Common myeloid progenitor, CD34-positive (primary cell): ENCODE measurements around the gene TNIP2.
A peak's percentile ranks its signal among the peaks of the same experiment; 100 is the strongest.

Source experiments
- CTCF ChIA-PET: fragments of 350-600 bp; sonication (Branson Sonifier 250); formaldehyde crosslinking; loops from one replicate; lab custom pipeline; 2021; ENCODE audit warnings: antibody characterized with exemption; lab: Charles Lee
- POLR2A ChIA-PET: fragments of 350-600 bp; sonication (Branson Sonifier 250); formaldehyde crosslinking; loops from one replicate; lab custom pipeline; 2021; ENCODE audit warnings: antibody characterized with exemption; lab: Charles Lee
- DNase-seq, 3 donors: peaks; one replicate each; pipeline versions ENCODE4 v3.0.0 to v3.0.0-alpha.2; 2013
- H3K27ac ChIP-seq, 2 experiments: 1 replicate in 1 of 2; 2 replicates in 1 of 2; pipeline ENCODE4 v1.7.0; 2013; ENCODE audit warnings: inconsistent platforms in 2 of 2, low read length in 2 of 2, mild to moderate bottlenecking in 2 of 2, low read depth in 1 of 2, moderate library complexity in 1 of 2; ENCODE audit not compliant: severe bottlenecking in 2 of 2, insufficient read depth in 1 of 2, poor library complexity in 1 of 2
- H3K27me3 ChIP-seq, 5 experiments: replicated peaks in 2 of 5; 1 replicate in 3 of 5; 2 replicates in 2 of 5; pipeline versions ENCODE4 v1.6.1 to v1.7.0; 2013; ENCODE audit warnings: low read length in 4 of 5, mild to moderate bottlenecking in 2 of 5, moderate library complexity in 2 of 5, inconsistent platforms in 1 of 5; ENCODE audit not compliant: insufficient read depth in 5 of 5, control insufficient read depth in 4 of 5
- H3K36me3 ChIP-seq, 4 experiments: 1 replicate in 2 of 4; 2 replicates in 2 of 4; pipeline versions ENCODE4 v1.6.1 to v1.7.0; 2013; ENCODE audit warnings: low read length in 3 of 4, control low read depth in 1 of 4, mild to moderate bottlenecking in 1 of 4; ENCODE audit not compliant: control insufficient read depth in 4 of 4, insufficient read depth in 4 of 4
- H3K4me1 ChIP-seq, 4 experiments: 1 replicate in 3 of 4; 2 replicates in 1 of 4; pipeline versions ENCODE4 v1.6.1 to v1.7.1; 2013; ENCODE audit warnings: low read length in 3 of 4, mild to moderate bottlenecking in 3 of 4, control low read depth in 1 of 4, inconsistent platforms in 1 of 4, moderate library complexity in 1 of 4; ENCODE audit not compliant: control insufficient read depth in 4 of 4, insufficient read depth in 4 of 4; ENCODE audit errors: control extremely low read depth in 1 of 4
- H3K4me3 ChIP-seq, 7 experiments: 1 replicate in 4 of 7; 2 replicates in 3 of 7; pipeline versions ENCODE4 v1.5.1 to v1.7.0; 2013; ENCODE audit warnings: mild to moderate bottlenecking in 7 of 7, low read length in 6 of 7, moderate library complexity in 6 of 7, inconsistent platforms in 2 of 7, low read depth in 2 of 7, control low read depth in 1 of 7; ENCODE audit not compliant: insufficient read depth in 4 of 7, control insufficient read depth in 1 of 7; ENCODE audit errors: extremely low read depth in 1 of 7
- H3K9me3 ChIP-seq, 5 experiments: 1 replicate in 4 of 5; 2 replicates in 1 of 5; pipeline versions ENCODE4 v1.6.1 to v1.7.1; 2013; ENCODE audit warnings: low read length in 4 of 5, mild to moderate bottlenecking in 2 of 5, inconsistent platforms in 1 of 5, low read depth in 1 of 5, moderate library complexity in 1 of 5; ENCODE audit not compliant: control insufficient read depth in 4 of 5, insufficient read depth in 2 of 5; ENCODE audit errors: control extremely low read depth in 1 of 5
- WGBS: methylation state at CpG from one replicate; pipeline ENCODE4 v1.1.5; 2013; ENCODE audit not compliant: insufficient coverage; 5-methylcytosine and 5-hydroxymethylcytosine counted together

The TNIP2 gene

GRCh38 chr4:2734612-2735011, 21.5 kb downstream of the TNIP2 start:
- H3K36me3 ChIP-seq: peaks cover 7 to 35% (median 24%) of the 10 kb centered on the region in 4 experiments
- peaks cover 0 to 5% (median 1%) of the 10 kb centered on the region in 4 experiments for H3K4me1 ChIP-seq
- WGBS: no CpG with 5 or more reads among the region's 1 CpG
- CTCF ChIA-PET: interaction anchor here (0.7 kb wide), 1 partner anchor 21 kb away, joined by 3 read pairs; no protein-coding TSS in a partner anchor
- peaks cover 0 to 9% (median 4%) of the 10 kb centered on the region in 5 experiments for H3K9me3 ChIP-seq
- POLR2A ChIA-PET: no interaction called here
- no peak overlapping the region for H3K4me3 ChIP-seq
- no peaks in the 10 kb centered on the region for H3K27me3 ChIP-seq
- H3K27ac ChIP-seq: no peak overlapping the region
- peak in 2 of 3 donors; percentile 47 to 58 for DNase-seq

DNA sequence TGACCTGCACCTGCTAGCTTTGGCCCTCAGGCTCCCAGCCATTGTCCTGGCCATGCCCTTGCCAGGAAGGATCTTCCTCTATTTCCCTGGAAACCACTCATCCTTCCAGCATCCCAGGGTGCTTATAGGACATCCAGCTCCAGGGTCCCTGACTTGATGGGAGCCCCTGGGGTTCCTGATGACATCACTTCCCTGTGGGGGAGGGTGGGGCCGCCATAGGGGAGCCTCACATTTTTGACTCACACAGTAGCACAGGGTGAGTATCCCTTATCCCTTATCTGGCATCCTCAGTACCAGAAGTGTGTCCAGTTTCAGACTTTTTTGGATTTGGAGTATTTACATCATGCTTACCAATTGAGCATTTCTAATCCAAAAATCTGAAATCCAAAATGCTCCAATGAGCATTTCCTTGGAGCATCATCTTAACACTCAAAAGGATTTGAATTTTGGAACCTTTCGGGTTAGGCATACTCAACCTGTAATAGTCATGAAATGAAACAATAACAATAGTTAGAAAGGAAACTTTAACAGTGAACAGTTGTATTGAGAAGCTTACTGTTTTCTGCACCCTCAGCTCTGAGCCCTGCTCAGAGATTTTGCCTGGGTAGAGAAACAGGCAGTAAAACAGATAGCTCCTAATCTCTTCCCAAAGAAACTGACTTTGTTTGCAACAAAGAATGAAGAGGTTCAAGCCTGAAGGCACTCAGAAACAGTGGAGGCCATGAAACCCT, 22.1 kb downstream of the TNIP2 start:
- ChIA-PET POLR2A (no interaction called here), CTCF (interaction anchor here (0.7 kb wide), 1 partner anchor 20 kb away, joined by 3 read pairs; no protein-coding TSS in a partner anchor)
- Histone ChIP-seq H3K4me1 (peaks cover 0 to 5% (median 1%) of the 10 kb centered on the region in 4 experiments), H3K36me3 (peaks cover 9 to 41% (median 29%) of the 10 kb centered on the region in 4 experiments), H3K9me3 (peaks cover 0 to 9% (median 4%) of the 10 kb centered on the region in 5 experiments), H3K27ac (no peak overlapping the region), H3K27me3 (no peaks in the 10 kb centered on the region), H3K4me3 (no peak overlapping the region)
- 100% methylated on average over 1 of the region's 2 CpGs for WGBS
- no peak for DNase-seq

- POLR2A ChIA-PET: no interaction called here
- Histone ChIP-seq H3K36me3 (peaks cover 9 to 43% (median 29%) of the 10 kb centered on the region in 4 experiments), H3K4me3 (no peak overlapping the region), H3K27ac (no peak overlapping the region), H3K4me1 (peaks cover 0 to 5% (median 1%) of the 10 kb centered on the region in 4 experiments), H3K27me3 (no peaks in the 10 kb centered on the region), H3K9me3 (peaks cover 0 to 9% (median 4%) of the 10 kb centered on the region in 5 experiments)
- DNase-seq: no peak
- 94% methylated on average over 16 of the region's 21 CpGs for WGBS
- CTCF ChIA-PET: no interaction called here
These were observed 22.9 kb downstream of the TNIP2 start for GRCh38 chr4:2733001-2733843.

- no peaks in the 10 kb centered on the region for H3K27me3 ChIP-seq
- no peak for DNase-seq
- CTCF ChIA-PET: interaction anchor here (1.0 kb wide), 1 partner anchor 19 kb away, joined by 3 read pairs; no protein-coding TSS in a partner anchor
- no peak overlapping the region for H3K27ac ChIP-seq
- H3K4me1 ChIP-seq: peaks cover 0 to 5% (median 1%) of the 10 kb centered on the region in 4 experiments
- H3K9me3 ChIP-seq: peaks cover 0 to 9% (median 4%) of the 10 kb centered on the region in 5 experiments
- peaks cover 9 to 45% (median 30%) of the 10 kb centered on the region in 4 experiments for H3K36me3 ChIP-seq
- WGBS: 94% methylated on average over 3 of the region's 6 CpGs
- POLR2A ChIA-PET: no interaction called here
- H3K4me3 ChIP-seq: no peak overlapping the region
These were observed 23.6 kb downstream of the TNIP2 start for GRCh38 chr4:2732526-2732925.

DNA sequence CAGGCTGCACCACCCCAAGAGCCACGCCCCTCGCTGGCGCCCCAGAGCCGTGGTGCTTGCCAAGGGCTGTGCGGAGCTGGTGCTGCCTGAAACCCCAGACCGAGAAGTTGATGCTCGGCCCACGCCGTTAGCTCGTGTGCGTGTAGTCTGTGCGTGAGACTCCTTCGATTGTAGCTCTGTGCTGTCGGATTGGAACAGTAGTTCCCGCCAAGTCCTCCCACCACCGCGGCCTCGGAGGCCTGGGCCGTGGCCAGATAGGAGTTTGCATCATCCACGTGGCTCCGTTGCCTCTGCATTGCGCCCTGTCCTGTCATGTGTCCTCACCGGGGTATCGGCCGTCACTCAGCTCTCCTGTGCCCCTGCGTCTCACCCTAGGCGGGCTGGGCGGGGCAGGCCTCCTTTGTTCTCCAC, 24.2 kb downstream of the TNIP2 start:
- H3K36me3 ChIP-seq: peaks cover 9 to 47% (median 31%) of the 10 kb centered on the region in 4 experiments
- no peak for DNase-seq
- CTCF ChIA-PET: interaction anchor here (1.0 kb wide), 2 partner anchors 19 to 20 kb away, joined by 3 read pairs; no protein-coding TSS in a partner anchor
- no peak overlapping the region for H3K27ac ChIP-seq
- no peaks in the 10 kb centered on the region for H3K27me3 ChIP-seq
- no peak overlapping the region for H3K4me3 ChIP-seq
- H3K9me3 ChIP-seq: peaks cover 0 to 9% (median 4%) of the 10 kb centered on the region in 5 experiments
- peaks cover 0 to 5% (median 1%) of the 10 kb centered on the region in 4 experiments for H3K4me1 ChIP-seq
- WGBS: 97% methylated on average over 28 of the region's 28 CpGs
- POLR2A ChIA-PET: no interaction called here

GRCh38 chr4:2729533-2729875, 26.6 kb downstream of the TNIP2 start:
- Histone ChIP-seq H3K4me3 (no peak overlapping the region), H3K9me3 (no peaks in the 10 kb centered on the region), H3K27ac (no peak overlapping the region), H3K27me3 (no peaks in the 10 kb centered on the region), H3K4me1 (peaks cover 0 to 3% (median under 1%) of the 10 kb centered on the region in 4 experiments), H3K36me3 (peaks cover 9 to 50% (median 36%) of the 10 kb centered on the region in 4 experiments)
- POLR2A ChIA-PET: no interaction called here
- DNase-seq: no peak
- CTCF ChIA-PET: interaction anchor here (1.3 kb wide), 1 partner anchor 11 kb away, joined by 3 read pairs; no protein-coding TSS in a partner anchor
- WGBS: 99% methylated on average over 7 of the region's 9 CpGs
